ENCODE data around the gene MTR.

GRCh38 chr1:236819856-236820255, 24.8 kb downstream of the MTR start:
- TF ChIP-seq, protein P1, sequence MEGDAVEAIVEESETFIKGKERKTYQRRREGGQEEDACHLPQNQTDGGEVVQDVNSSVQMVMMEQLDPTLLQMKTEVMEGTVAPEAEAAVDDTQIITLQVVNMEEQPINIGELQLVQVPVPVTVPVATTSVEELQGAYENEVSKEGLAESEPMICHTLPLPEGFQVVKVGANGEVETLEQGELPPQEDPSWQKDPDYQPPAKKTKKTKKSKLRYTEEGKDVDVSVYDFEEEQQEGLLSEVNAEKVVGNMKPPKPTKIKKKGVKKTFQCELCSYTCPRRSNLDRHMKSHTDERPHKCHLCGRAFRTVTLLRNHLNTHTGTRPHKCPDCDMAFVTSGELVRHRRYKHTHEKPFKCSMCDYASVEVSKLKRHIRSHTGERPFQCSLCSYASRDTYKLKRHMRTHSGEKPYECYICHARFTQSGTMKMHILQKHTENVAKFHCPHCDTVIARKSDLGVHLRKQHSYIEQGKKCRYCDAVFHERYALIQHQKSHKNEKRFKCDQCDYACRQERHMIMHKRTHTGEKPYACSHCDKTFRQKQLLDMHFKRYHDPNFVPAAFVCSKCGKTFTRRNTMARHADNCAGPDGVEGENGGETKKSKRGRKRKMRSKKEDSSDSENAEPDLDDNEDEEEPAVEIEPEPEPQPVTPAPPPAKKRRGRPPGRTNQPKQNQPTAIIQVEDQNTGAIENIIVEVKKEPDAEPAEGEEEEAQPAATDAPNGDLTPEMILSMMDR (IDR thresholded peaks at IDR 0.05): no peak
- TF ChIP-seq EP300 (IDR thresholded peaks at IDR 0.05): no peak

Measured in tibial nerve (tissue), 4 donors.